Measurements from ENCODE around the gene AFMID.

- no peak for TF ChIP-seq REST (IDR thresholded peaks at IDR 0.05; ENCODE audit: insufficient read depth in 1 of 2, low read depth in 2 of 2, low read length in 1 of 2)
- no peak for TF ChIP-seq CTCF (IDR thresholded peaks at IDR 0.05)
- no peak for TF ChIP-seq POLR2AphosphoS5 (IDR thresholded peaks at IDR 0.05; ENCODE audit: low read depth, low read length)
These were observed 3.2 kb upstream of the AFMID start for GRCh38 chr17:78183916-78184315.
